ENCODE data around the gene ALDOC.

The ALDOC gene

GRCh38 chr17:28529013-28529400 is 47.7 kb downstream of the ALDOC start:
- no peak for DNase-seq
- Histone ChIP-seq H2AFZ (ENCODE audit: low read length) (no peak overlapping the region), H3K27me3 (replicated peaks; ENCODE audit: insufficient read depth, low read length) (peaks cover 96% of the 10 kb centered on the region), H3K79me2 (ENCODE audit: low read length) (no peaks in the 10 kb centered on the region), H3K4me1 (ENCODE audit: low read length) (no peaks in the 10 kb centered on the region), H3K27ac (ENCODE audit: low read length) (no peak overlapping the region), H3K4me3 (ENCODE audit: low read length) (no peak overlapping the region), H3F3A (ENCODE audit: insufficient read depth, low read length) (no peaks in the 10 kb centered on the region), H3K36me3 (replicated peaks; ENCODE audit: insufficient read depth, low read length) (no peaks in the 10 kb centered on the region), H3K9ac (ENCODE audit: low read length) (no peak overlapping the region), H4K20me1 (ENCODE audit: insufficient read depth, low read length) (no peaks in the 10 kb centered on the region), H3K9me3 (replicated peaks; ENCODE audit: insufficient read depth, low read length) (no peaks in the 10 kb centered on the region), H3K4me2 (ENCODE audit: low read depth, low read length) (no peak overlapping the region), H3K9me2 (replicated peaks; ENCODE audit: insufficient read depth, low read length) (no peaks in the 10 kb centered on the region)
- TF ChIP-seq CTCF (IDR thresholded peaks at IDR 0.05; ENCODE audit: low read length), result no peak
- no peak for TF ChIP-seq EZH2phosphoT487 (IDR thresholded peaks at IDR 0.05; ENCODE audit: low read length)
- no peak for TF ChIP-seq EZH2 (optimal IDR thresholded peaks at IDR 0.05; ENCODE audit: low read depth, low read length)

GRCh38 chr17:28528327-28529012 is 48.2 kb downstream of the ALDOC start:
- Histone ChIP-seq H3K4me3 (ENCODE audit: low read length) (no peak overlapping the region), H3K4me2 (ENCODE audit: low read depth, low read length) (no peak overlapping the region), H3F3A (ENCODE audit: insufficient read depth, low read length) (no peaks in the 10 kb centered on the region), H3K9me3 (replicated peaks; ENCODE audit: insufficient read depth, low read length) (no peaks in the 10 kb centered on the region), H3K27me3 (replicated peaks; ENCODE audit: insufficient read depth, low read length) (peaks cover 96% of the 10 kb centered on the region), H3K27ac (ENCODE audit: low read length) (no peak overlapping the region), H3K36me3 (replicated peaks; ENCODE audit: insufficient read depth, low read length) (no peaks in the 10 kb centered on the region), H3K79me2 (ENCODE audit: low read length) (no peaks in the 10 kb centered on the region), H3K4me1 (ENCODE audit: low read length) (no peaks in the 10 kb centered on the region), H4K20me1 (ENCODE audit: insufficient read depth, low read length) (no peaks in the 10 kb centered on the region), H3K9ac (ENCODE audit: low read length) (no peak overlapping the region), H2AFZ (ENCODE audit: low read length) (no peak overlapping the region), H3K9me2 (replicated peaks; ENCODE audit: insufficient read depth, low read length) (no peaks in the 10 kb centered on the region)
- no peak for TF ChIP-seq EZH2 (optimal IDR thresholded peaks at IDR 0.05; ENCODE audit: low read depth, low read length)
- no peak for TF ChIP-seq EZH2phosphoT487 (IDR thresholded peaks at IDR 0.05; ENCODE audit: low read length)
- TF ChIP-seq CTCF (IDR thresholded peaks at IDR 0.05; ENCODE audit: low read length), result no peak
- no peak for DNase-seq

GRCh38 chr17:28527859-28528258 is 48.8 kb downstream of the ALDOC start:
- no peaks in the 10 kb centered on the region for H3K4me1 ChIP-seq (ENCODE audit: low read length)
- no peaks in the 10 kb centered on the region for H3F3A ChIP-seq (ENCODE audit: insufficient read depth, low read length)
- TF ChIP-seq CTCF (IDR thresholded peaks at IDR 0.05; ENCODE audit: low read length), result no peak
- TF ChIP-seq EZH2phosphoT487 (IDR thresholded peaks at IDR 0.05; ENCODE audit: low read length), result no peak
- no peak for TF ChIP-seq EZH2 (optimal IDR thresholded peaks at IDR 0.05; ENCODE audit: low read depth, low read length)
- DNase-seq, result no peak
- H3K27me3 ChIP-seq (replicated peaks; ENCODE audit: insufficient read depth, low read length), result peaks cover 96% of the 10 kb centered on the region
- no peak overlapping the region for H3K4me2 ChIP-seq (ENCODE audit: low read depth, low read length)
- no peaks in the 10 kb centered on the region for H3K36me3 ChIP-seq (replicated peaks; ENCODE audit: insufficient read depth, low read length)
- H3K9me2 ChIP-seq (replicated peaks; ENCODE audit: insufficient read depth, low read length), result no peaks in the 10 kb centered on the region
- H2AFZ ChIP-seq (ENCODE audit: low read length), result no peak overlapping the region
- no peak overlapping the region for H3K9ac ChIP-seq (ENCODE audit: low read length)
- H3K4me3 ChIP-seq (ENCODE audit: low read length), result no peak overlapping the region
- H4K20me1 ChIP-seq (ENCODE audit: insufficient read depth, low read length), result no peaks in the 10 kb centered on the region
- no peak overlapping the region for H3K27ac ChIP-seq (ENCODE audit: low read length)
- H3K79me2 ChIP-seq (ENCODE audit: low read length), result no peaks in the 10 kb centered on the region
- H3K9me3 ChIP-seq (replicated peaks; ENCODE audit: insufficient read depth, low read length), result no peaks in the 10 kb centered on the region
